Measurements from ENCODE around the gene DNAAF1.

The DNAAF1 gene

DNA sequence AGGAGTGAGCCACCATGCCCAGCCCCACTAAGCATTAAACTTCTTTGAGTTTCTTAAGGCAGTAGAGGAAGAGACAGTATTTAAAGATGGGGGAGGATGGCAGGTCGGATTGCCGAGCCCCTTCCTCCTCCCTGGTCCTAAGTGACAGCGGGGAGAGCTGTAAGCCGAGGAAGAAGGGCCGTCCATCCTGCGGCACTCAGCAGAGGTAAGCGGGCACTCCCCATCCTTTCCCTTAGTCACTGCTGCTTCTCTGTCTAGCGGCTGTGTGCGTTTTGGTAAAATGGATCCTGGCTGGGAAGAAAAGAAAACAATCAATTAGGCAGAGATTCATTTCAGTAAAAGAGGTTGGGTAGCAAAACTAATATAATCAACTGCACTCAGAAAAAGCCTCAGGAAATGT, 13.9 kb downstream of the DNAAF1 start:
- H3K4me3 ChIP-seq (ENCODE audit: low read depth, low read length), result no peak overlapping the region

DNA sequence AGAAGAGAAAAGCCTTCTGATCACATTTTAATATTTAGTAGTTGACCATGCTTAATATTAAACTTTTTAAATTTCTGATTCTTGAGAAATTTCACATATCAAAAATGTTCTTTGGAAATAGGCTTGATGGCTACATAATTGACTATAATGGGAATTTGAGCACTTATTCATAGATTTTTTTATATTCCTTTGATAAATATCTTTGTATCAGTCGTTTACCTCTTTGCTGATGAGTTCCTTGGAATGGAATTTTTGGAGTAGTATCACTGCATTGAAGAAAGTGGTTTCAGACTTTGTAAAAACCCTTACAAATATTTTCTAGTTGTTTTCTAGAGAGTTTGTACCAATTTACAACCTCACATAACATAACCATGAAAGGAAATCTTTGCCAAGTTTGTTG, 14.7 kb downstream of the DNAAF1 start:
- H3K4me3 ChIP-seq (ENCODE audit: low read depth, low read length), result no peak overlapping the region

DNA sequence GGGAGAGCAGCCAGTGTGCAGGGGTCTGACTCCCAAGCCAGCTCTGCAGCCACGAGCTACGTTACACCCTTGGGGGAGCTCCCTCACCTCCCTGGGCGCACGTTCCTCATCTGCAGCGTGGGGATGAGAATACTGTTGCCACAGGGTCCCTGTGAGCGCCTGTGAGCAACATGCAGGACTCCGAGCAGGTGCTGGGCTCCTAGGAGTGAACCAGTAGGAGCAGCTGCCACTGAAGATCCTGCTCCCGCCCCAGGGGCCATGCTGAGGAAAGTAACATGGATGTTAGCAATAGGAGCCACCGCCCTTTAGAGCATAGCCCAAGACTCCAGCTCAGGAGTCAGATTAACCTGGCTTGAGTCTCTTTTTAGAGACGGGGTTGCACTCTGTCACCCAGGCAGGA, 15.9 kb downstream of the DNAAF1 start:
- H3K4me3 ChIP-seq (ENCODE audit: low read depth, low read length), result no peak overlapping the region

DNA sequence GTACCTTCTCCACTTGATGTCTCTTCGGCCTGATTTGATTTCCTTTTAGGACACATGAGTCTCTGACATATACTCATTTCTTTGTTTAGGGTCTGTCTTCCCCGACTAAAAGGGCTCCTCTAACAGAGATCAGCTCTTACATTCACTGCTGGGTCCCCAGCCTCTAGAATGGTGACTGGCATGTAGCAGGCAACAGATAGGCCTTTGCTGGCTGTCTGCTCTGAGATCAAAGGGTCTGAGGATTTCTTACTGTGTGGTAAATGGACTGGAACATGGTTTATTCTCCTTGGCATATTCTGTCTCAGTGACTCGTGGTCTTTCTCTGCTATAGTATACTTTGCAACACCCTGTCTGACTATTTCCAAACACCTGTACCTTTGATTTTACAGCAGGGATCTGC, 16.7 kb downstream of the DNAAF1 start:
- no peak overlapping the region for H3K4me3 ChIP-seq (ENCODE audit: low read depth, low read length)

DNA sequence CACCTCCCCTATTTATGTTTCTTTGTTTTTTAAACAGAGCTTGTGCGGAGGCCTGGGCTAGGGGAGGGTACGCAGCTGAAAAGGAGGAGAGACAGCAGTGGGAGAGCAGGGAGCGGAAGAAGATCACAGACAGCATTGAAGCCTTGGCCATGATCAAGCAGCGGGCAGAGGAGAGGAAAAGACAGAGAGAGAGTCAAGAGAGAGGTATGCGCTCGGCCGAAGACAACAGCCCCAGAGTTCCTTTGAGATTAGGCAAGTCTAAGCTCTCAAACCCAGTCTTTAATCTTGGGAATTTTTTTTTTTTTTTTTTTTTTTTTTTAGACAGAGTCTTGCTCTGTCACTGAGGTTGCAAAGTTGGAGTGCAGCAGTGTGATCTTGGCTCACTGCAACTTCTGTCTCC, 20.6 kb downstream of the DNAAF1 start:
- H3K4me3 ChIP-seq (ENCODE audit: low read depth, low read length), result no peak overlapping the region

DNA sequence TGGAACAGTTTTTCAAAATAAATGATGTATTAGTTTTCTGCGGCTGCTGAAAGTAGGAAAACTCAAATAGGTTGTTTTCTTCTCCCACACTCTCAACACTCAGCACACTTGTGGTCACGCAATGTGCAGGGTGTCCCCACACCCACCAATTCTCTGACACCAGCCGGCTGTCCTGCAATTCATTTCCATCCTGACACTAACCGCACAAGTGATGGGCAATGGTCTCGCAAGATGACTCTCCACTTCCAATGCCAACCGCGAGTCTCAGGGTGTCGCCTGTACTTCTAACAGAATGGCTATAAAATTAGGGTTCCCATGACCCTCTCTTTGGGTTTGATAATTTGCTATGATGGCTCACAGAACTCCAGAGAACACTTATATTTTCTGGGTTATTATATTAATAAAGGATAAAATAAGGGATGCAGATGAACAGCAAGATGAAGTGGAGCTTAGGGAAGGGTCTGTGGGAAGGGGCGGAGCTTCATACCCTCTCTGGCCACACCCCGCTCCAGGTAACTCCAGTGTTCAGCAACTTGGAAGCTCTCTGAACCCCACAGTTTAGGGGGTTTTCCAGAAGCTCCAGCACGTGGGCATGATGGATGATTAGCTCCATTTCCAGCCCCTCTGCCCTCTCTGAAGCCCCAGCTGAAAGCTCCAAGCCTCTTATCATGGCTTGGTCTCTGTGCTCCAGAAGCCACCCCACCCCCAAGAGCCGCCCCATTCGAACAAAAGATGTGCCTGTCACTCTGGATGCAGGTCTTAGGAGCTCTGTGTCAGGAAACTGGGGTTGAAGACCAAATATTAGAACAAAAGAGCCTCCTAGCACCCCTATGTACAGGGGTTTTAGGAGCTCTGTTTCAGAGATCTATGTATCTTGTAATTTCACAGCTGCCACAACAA, 21.9 kb downstream of the DNAAF1 start:
- H3K4me3 ChIP-seq (ENCODE audit: low read depth, low read length), result no peak overlapping the region

DNA sequence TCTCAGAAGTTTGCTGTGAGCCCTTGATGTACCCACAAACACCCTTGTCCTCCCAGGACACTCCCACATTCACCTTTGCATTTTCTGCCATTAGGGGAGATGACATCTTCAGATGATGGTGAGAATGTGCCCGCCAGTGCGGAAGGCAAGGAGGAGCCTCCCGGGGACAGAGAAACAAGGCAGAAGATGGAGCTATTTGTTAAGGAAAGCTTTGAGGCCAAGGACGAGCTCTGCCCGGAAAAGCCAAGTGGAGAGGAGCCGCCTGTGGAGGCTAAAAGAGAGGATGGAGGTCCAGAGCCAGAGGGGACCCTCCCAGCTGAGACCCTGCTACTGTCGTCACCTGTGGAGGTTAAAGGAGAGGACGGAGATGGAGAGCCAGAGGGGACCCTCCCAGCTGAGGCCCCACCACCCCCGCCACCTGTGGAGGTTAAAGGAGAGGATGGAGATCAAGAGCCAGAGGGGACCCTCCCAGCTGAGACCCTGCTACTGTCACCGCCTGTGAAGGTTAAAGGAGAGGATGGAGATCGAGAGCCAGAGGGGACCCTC, 24.7 kb downstream of the DNAAF1 start:
- H3K4me3 ChIP-seq (ENCODE audit: low read depth, low read length), result no peak overlapping the region

DNA sequence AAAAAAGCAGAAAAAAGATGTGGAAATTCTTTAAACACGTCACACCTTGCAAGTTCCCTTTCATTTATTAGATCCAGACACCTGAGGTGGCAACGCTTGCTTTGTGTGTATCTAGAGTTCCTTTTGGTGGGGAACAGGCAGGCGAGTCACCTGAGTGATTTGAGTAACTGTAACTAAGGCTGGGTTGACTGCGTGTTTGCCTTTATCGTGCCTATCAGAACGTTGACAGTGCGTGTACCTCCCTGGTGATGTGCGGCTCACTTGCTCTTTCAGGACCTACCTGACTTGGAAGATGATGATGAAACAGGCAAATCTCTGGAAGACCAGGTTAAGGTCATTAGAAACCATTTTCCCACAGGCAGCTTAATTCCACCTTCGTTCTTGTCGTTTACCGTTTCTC, 29.3 kb downstream of the DNAAF1 start:
- H3K4me3 ChIP-seq (ENCODE audit: low read depth, low read length), result no peak overlapping the region

DNA sequence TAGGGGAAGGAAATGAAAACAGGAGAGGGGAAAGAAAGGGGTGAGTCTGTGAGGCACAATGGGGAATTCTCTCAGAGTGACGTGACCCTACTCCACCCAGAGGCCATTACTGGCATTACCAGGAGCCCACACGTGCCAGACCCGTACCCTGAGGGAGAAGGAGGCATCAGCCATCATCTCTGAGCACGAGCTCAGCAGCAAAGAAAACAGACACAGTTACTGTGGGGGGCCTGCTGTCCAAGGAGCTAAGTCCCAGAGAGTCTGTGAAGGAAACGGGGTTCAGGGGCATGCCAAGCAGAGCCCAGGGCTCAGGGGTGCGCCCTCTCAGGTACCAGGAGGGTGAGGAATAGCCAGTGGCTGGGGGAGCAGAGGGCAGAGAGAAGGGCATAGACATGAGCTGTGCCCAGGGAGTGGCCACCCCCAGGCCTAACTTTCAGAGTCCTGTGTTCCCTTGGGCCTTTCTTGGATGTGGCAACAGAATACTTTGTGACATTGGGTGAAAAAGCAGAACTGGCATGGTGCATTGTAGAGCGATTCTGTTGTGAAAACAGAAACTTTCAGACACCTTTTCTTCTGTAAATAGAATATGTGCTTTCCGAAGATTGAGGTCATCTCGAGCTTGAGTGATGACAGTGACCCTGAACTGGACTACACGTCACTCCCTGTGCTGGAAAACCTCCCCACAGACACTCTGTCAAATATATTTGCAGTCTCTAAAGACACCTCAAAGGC, 30.4 kb downstream of the DNAAF1 start:
- no peak overlapping the region for H3K4me3 ChIP-seq (ENCODE audit: low read depth, low read length)

DNA sequence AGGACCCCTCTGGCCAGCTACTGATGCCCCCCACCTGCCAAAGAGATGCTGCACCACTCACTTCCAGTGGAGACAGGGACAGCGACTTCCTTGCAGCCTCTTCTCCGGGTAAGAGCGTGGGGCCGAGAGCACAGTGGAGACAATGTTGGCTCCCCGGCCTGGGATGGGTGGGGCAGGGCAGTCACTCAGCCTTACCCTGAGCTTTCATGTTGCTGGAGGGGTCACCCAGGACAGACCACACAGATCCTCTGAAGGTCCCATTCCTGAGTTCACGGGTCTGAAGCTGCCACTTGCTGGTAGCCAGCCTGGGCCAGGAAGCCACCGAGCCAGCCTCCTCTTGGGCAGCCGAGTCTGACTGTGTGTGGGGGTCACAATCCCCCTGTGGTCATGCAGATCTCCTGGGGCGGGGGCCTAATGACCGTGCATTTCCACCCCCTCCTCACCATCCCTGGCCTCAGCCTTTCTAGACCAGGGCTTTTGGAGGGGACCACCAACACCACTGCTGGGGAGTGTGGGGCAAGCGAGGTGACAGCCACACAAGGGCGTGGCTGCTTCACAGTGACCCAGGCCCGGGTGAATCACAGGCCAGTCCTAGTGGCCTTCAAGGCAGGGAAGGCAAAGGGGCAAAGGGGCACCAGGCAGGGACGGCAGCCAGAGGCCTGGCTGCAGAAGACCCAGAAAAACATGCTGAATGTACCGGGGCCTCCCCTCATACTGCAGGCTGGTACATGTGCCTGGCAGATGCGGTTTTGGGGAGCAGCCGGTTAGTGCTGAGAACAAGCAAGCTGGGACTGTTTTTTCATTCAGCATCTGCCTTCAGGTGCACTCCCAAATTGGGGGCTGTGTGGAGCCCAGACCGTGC, 31.3 kb downstream of the DNAAF1 start:
- no peak overlapping the region for H3K4me3 ChIP-seq (ENCODE audit: low read depth, low read length)

DNA sequence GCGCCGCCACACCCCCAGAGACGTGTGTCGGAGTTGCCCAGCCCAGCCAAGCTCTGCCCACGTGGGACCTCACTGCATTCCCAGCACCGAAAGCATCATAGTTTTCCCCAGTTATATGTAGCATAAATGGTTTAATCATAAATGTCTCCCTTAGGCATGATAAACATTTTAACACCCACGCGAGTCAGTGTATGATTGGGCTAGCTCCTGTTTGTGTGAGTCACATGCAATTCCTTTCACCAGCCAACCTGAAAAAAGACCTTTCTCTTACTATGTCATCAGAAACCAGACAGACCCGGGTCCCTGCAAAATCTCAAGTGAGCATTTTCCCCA, 32.6 kb downstream of the DNAAF1 start:
- H3K4me3 ChIP-seq (ENCODE audit: low read depth, low read length), result no peak overlapping the region

DNA sequence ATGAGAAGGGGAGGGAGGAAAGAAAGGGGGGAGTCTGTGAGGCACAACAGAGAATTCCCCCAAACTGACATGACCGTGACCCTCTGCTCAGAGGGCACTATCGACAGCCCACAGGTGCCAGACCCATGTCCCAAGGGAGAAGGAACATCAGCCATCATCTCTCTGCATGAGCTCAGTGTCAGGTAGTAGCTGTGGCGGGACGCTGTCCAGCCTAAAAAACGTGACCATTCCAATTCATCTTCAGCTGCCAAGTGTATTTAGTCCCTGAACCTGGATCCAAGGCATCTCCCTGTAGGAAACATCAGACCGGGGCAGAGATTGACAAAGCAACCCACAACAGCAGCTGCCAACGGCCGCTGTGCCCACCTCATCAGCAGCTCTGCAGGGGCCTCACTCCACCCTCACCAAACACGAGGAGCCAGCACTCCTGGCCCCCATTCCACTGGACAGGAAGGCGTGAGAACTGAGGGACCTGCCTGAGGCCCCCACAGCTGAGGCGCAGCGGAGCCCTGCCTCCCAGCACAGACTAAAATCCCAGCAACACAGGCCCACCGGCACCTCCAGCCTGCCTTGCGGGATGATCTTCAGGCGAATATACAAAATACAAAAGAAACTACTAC, 33.1 kb downstream of the DNAAF1 start:
- H3K4me3 ChIP-seq (ENCODE audit: low read depth, low read length), result no peak overlapping the region

DNA sequence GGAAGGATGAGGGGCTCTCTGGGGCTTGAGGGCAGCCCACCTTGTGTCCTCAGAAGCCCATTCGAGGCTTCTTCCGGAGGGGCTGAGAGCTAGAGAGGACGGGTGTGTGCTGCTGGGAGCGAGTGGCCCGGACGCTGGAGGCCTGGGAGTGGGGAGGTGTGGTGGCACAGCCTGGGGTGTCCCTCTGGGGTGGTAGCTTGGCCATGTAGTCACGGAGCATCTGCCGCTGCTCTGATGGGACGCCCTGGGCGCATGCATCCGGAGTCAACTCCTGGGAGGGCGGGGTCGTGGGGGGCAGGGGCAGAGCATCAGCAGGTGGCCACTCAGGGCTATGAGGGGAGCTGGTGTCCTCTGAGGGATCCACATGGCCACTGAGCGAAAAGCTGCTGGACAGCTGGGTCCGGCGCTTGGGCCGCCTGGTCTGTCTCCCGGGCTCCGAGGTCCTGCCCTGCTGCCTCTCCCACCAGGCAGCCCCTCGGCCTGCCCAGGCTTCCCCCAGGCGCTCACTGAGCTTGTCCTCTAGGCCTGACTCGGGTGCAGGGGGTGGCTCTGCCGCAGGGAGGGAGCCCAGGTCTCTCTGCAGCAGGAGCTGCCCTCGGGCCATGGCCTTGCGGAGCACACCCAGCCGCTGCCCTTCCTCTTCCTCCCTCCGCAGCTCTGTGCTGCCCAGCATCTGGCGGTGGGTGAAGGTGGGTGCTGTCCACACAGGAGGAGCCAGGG, 33.9 kb downstream of the DNAAF1 start:
- no peak overlapping the region for H3K4me3 ChIP-seq (ENCODE audit: low read depth, low read length)

DNA sequence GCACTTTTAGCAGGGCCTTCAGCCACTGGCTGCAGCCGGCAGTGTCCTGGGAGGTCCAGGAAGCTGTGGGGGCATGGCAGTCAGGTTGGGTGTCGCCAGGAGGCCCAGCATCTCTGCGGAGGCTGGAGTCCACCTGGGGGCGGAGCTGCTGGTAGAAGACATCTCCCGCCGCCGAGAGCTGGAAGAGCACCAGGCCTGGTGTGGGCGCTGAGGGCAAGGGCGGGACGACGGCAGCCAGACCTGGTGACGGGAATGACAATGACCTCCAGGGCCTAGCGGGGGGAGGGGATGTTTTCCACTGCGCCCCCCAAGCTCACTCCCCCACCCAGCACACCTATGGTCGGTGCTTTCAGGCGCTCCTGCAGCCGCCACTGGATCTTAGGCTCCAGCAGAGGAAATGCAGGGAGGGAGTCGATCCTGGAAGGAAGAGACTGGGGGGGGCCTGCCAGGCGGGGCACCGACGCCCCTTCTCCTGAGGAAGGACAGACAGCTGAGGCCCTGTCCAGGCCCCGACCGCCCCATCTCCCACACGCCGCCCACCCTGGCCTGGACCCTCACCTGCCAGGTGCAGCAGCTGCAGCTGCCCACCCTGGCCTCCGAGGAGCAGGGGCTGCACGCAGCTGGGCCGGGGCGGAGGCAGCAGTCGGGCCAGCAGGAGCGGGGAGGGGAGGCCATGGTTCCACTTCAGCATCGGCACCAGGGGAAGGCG, 34.7 kb downstream of the DNAAF1 start:
- no peak overlapping the region for H3K4me3 ChIP-seq (ENCODE audit: low read depth, low read length)

DNA sequence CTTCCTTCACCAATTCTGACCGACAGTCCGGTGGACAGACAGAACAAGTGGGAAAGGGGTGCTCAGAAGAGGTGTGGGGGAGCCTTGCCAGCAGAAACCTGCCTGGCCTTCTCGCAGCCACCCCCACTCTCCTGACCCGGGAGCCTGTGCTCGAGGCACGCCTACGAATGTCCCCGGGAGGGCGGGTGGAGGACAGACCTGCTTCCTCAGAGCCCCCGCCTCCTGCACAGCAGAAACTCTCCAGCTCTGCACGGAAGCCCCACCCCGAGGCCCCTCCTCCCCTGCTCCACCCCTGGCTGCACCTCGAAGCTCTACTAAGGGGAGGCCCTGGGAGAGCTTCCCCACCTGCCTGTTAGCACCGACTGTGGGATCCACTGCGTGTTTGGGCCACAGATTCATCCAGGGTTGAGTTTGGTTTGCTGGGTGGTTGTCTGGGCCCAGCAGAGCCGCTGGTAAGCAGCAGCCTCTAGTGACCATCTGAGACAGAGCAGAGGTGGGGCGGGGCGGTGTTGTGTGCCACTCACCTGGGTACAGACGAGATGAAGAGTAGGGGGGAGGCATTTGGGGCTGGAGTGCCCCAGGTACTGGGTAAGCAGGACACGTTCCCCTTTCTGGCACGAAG, 35.5 kb downstream of the DNAAF1 start:
- H3K4me3 ChIP-seq (ENCODE audit: low read depth, low read length), result no peak overlapping the region

DNA sequence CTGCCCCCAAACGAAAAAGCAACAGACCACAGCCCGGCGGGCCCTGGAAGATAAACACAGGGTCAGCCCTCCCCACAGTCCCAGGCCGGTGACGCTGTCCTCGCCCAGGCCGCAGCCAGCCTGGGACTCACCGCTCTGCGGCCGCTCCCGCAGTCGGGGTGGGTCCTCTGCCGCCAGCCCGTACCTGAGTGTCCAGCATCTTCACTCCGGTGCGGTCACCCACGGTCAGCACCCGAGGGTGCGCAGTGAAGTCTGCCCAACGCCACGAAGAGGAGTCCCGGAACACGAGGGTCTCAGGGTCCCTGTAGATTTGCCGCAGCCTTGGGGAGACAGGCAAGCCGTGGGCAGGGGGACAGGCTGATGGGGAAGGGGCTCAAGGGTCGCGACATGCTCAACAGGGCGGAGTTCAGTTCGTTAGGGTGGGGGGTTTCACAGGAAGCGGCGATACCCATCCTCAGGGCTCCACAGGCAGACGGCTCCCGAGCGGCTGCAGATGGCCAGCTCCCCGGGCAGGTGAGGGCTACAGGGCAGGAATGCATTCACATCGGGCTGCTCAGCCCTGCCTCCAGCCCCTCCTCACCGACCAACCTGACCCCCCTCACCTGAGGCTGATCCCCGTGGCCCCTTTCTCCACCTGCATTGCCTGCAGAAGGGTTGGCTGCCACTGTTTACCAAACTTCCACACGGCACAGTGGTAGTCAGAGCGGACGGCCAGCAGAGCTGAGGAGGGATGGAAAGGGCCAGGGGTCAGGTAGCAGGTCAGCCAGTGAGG, 36.2 kb downstream of the DNAAF1 start:
- H3K4me3 ChIP-seq (ENCODE audit: low read depth, low read length), result no peak overlapping the region

DNA sequence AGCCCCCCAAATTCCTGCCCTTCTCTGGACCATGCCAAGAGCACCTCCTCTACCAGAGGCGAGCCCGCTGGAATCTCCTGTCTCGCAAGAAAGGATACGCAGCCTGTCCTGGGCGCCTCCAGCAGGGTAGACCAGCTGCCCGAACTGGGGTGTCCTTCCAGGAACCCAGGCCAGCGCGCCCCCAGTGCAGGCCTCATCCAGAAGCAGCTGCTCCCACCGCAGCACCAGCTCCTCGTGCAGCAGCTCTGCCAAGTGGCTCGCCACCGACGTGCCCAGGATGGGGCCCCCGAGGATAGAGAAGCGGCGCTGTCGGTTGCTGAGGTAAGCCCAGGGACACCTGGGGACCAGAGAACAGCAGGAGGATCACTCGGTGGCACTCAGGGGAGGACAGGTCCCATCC, 37.0 kb downstream of the DNAAF1 start:
- H3K4me3 ChIP-seq (ENCODE audit: low read depth, low read length), result no peak overlapping the region

All from iPS-11a (cell line).